SK-N-MC (cell line): Measurements from ENCODE around the gene COL4A1.
A peak's percentile ranks its signal among the peaks of the same experiment; 100 is the strongest.

Experiments
- DNase-seq: peaks from one replicate; pipeline ENCODE4 v3.0.0-alpha.2; 2011; ENCODE audit warnings: low read depth, low spot score
- H3K27ac ChIP-seq: fragments of 200-600 bp; sonication (generic); 2 replicates; pipeline ENCODE4 v1.5.1; 2016; ENCODE audit warnings: mixed run types
- H3K36me3 ChIP-seq: fragments of 200-600 bp; sonication (generic); 2 replicates; pipeline ENCODE4 v1.6.1; 2017; ENCODE audit warnings: antibody characterized with exemption, low read length, mixed read lengths; ENCODE audit not compliant: insufficient read depth
- H3K4me3 ChIP-seq: fragments of 200-600 bp; sonication (generic); 2 replicates; pipeline ENCODE4 v1.5.1; 2016
- H3K9ac ChIP-seq: fragments of 200-600 bp; sonication (generic); 2 replicates; pipeline ENCODE4 v1.8.0; 2017; ENCODE audit warnings: mixed run types, mixed read lengths; ENCODE audit not compliant: insufficient read length
- H3K9me3 ChIP-seq: fragments of 200-600 bp; sonication (generic); 2 replicates; pipeline ENCODE4 v1.6.1; 2017; ENCODE audit warnings: low read depth, mild to moderate bottlenecking, antibody characterized with exemption, low read length, moderate library complexity, mixed read lengths
- EZH2 ChIP-seq: fragments of 200-600 bp; sonication (generic); IDR thresholded peaks from one replicate; pipeline ENCODE4 v1.6.1; 2017; ENCODE audit warnings: antibody characterized with exemption
- FOXP2 ChIP-seq: optimal IDR thresholded peaks from 2 replicates; pipeline ENCODE3; 2011; ENCODE audit warnings: mild to moderate bottlenecking, moderate library complexity; ENCODE audit not compliant: insufficient read depth; ENCODE audit errors: extremely low read length, control extremely low read depth
- POLR2AphosphoS5 ChIP-seq: IDR thresholded peaks from 2 replicates; pipeline ENCODE4 v1.6.1; 2012; ENCODE audit warnings: mild to moderate bottlenecking, low read depth, low read length, borderline replicate concordance

The COL4A1 gene

GRCh38 chr13:110330491-110331011 lies 23.6 kb upstream of the COL4A1 start:
- no peak overlapping the region for H3K27ac ChIP-seq
- H3K9me3 ChIP-seq = no peaks in the 10 kb centered on the region
- DNase-seq = no peak
- no peak overlapping the region for H3K9ac ChIP-seq
- no peak overlapping the region for H3K4me3 ChIP-seq
- H3K36me3 ChIP-seq = no peaks in the 10 kb centered on the region; the same call in 1 of the 2 replicates
- TF ChIP-seq FOXP2 (no peak), POLR2AphosphoS5 (no peak), EZH2 (no peak)

GRCh38 chr13:110329798-110330461 lies 23.0 kb upstream of the COL4A1 start:
- Histone ChIP-seq H3K36me3 (no peaks in the 10 kb centered on the region; the same call in 1 of the 2 replicates), H3K27ac (no peak overlapping the region), H3K9me3 (no peaks in the 10 kb centered on the region), H3K4me3 (no peak overlapping the region), H3K9ac (no peak overlapping the region)
- DNase-seq = no peak
- no peak for TF ChIP-seq FOXP2
- no peak for TF ChIP-seq POLR2AphosphoS5
- no peak for TF ChIP-seq EZH2

- no peak for DNase-seq
- H3K4me3 ChIP-seq = no peak overlapping the region
- TF ChIP-seq EZH2 = no peak
- no peak for TF ChIP-seq POLR2AphosphoS5
- no peak for TF ChIP-seq FOXP2
Measured at GRCh38 chr13:110329258-110329657, 22.3 kb upstream of the COL4A1 start.

GRCh38 chr13:110328573-110328972 lies 21.6 kb upstream of the COL4A1 start:
- TF ChIP-seq POLR2AphosphoS5 (no peak), EZH2 (no peak)
- Histone ChIP-seq H3K9me3 (no peaks in the 10 kb centered on the region), H3K36me3 (no peaks in the 10 kb centered on the region), H3K9ac (no peak overlapping the region), H3K27ac (no peak overlapping the region), H3K4me3 (no peak overlapping the region)
- DNase-seq = no peak

More at GRCh38 chr13:110329258-110329657, 22.3 kb upstream of the COL4A1 start:
- Histone ChIP-seq H3K9ac (no peak overlapping the region), H3K9me3 (no peaks in the 10 kb centered on the region), H3K27ac (no peak overlapping the region), H3K36me3 (no peaks in the 10 kb centered on the region)

DNA sequence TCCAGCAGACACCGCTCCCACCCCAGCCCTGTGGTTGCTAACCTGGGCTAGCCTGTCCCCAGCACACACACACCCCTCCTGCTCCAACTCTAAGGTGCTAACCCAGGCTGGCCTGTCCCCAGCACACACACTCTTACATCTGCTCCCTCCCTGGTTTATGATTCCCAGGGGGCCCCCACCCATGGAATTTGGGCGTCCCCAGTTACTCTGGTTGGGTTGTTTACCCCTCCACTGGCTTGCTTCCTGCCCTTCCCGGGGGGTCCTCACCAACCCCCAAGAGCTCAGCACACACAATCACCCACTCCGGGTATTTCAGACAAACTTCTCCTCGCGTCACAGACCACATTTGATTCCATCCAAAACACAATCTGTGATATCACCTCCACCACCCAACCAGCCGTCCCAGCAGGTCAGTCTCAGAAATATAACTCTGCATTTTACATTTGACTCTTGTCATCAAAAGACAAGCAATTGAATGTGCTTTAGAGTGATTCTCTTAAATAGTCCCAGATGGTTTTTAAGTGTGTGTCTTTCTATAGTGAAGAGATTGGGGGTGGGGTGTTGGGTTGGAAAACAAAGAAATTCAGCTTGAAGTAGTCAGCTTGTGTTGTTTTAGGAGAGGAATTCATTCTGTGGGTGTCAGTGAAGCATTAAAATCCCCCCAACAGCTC lies 20.2 kb upstream of the COL4A1 start:
- peak; percentile 45 for DNase-seq

GRCh38 chr13:110326263-110326904 lies 19.4 kb upstream of the COL4A1 start:
- H3K9ac ChIP-seq = no peak overlapping the region
- no peak for DNase-seq
- H3K27ac ChIP-seq = peak overlapping the region; percentile 87
- H3K4me3 ChIP-seq = peak overlapping the region; percentile 74
- no peaks in the 10 kb centered on the region for H3K9me3 ChIP-seq
- no peaks in the 10 kb centered on the region for H3K36me3 ChIP-seq
- no peak for TF ChIP-seq FOXP2
- no peak for TF ChIP-seq EZH2
- TF ChIP-seq POLR2AphosphoS5 = no peak

More for the DNA sequence above, 20.2 kb upstream of the COL4A1 start:
- TF ChIP-seq FOXP2 (peak; percentile 99), POLR2AphosphoS5 (no peak), EZH2 (no peak)
- Histone ChIP-seq H3K9me3 (no peaks in the 10 kb centered on the region), H3K36me3 (no peaks in the 10 kb centered on the region), H3K27ac (peak overlapping the region; percentile 87), H3K4me3 (peak overlapping the region; percentile 74), H3K9ac (peak overlapping the region; percentile 43)

DNA sequence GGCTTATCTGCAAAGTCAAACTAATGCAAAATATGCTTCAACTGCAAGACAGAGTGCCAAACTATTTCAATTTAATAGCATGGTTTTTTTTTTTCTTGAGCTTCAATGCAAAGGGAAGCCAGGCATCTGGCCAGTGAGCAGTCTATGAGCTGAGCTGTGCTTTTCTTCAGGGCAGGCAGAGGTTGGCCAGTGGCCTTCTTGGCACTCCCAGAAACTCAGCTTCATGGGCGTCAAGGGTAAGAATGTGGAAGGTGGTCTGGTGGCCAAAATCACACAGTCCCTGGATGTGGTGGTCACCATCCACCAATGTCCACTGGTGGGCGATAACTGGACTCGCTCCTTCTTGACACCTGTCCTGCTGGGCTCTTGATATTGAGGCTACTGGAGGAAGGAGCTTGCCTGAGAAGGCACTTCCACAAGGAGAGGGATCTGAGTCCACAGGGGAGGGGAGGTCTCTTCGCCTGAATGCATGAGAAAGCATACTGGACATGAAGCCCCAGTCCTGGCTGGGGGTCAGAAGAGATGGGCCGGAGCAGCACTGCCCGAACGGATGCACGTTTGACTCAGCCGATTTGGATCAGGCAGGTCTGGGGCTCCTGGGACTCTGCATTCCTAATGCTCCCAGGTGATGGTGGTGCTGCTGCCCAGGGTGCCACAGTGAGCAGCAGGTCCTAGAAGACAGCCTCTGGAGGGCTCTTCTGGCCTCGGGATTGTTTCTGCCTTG lies 17.2 kb upstream of the COL4A1 start:
- H3K4me3 ChIP-seq = no peak overlapping the region
- no peak for DNase-seq
- H3K9ac ChIP-seq = no peak overlapping the region
- TF ChIP-seq EZH2 (no peak), POLR2AphosphoS5 (no peak), FOXP2 (no peak)
- H3K27ac ChIP-seq = no peak overlapping the region
- H3K36me3 ChIP-seq = no peaks in the 10 kb centered on the region
- no peaks in the 10 kb centered on the region for H3K9me3 ChIP-seq

- Histone ChIP-seq H3K36me3 (no peaks in the 10 kb centered on the region), H3K4me3 (no peak overlapping the region), H3K9ac (no peak overlapping the region), H3K27ac (no peak overlapping the region), H3K9me3 (no peaks in the 10 kb centered on the region)
- DNase-seq = no peak
- TF ChIP-seq EZH2 (no peak), POLR2AphosphoS5 (no peak), FOXP2 (no peak)
Measured at GRCh38 chr13:110323172-110323891, 16.4 kb upstream of the COL4A1 start.
